Keratinocyte (primary cell): Measurements from ENCODE around the gene CTXN1. TPM values are rescaled to one million over a fixed set of nuclear protein-coding genes. Genes with fewer than 3 reads are reported as not detected.

Source experiments
- DNase-seq: peaks from one replicate; pipeline ENCODE4 v3.0.0-alpha.2; 2011; ENCODE audit warnings: low read depth, missing footprints, low spot score
- FAIRE-seq: peaks from 2 replicates; lab custom pipeline; 2011; peaks lifted over from hg19 to GRCh38; lab: Jason Lieb, UNC
- H2AFZ ChIP-seq: 2 replicates; pipeline ENCODE4 v1.6.0; 2012; ENCODE audit warnings: low read length, control low read depth, inconsistent platforms; ENCODE audit not compliant: control insufficient read depth
- H3K27ac ChIP-seq: 2 replicates; pipeline ENCODE4 v1.5.1; 2011; ENCODE audit warnings: low read length; ENCODE audit not compliant: control insufficient read depth, insufficient read depth
- H3K27me3 ChIP-seq: 3 replicates; pipeline ENCODE4 v1.6.0; 2011; ENCODE audit warnings: low read length; ENCODE audit not compliant: control insufficient read depth, insufficient read depth; ENCODE audit errors: extremely low read depth
- H3K36me3 ChIP-seq, 2 experiments: 2 replicates in 1 of 2; 3 replicates in 1 of 2; pipeline ENCODE4 v1.5.1; 2011; ENCODE audit warnings: low read length in 2 of 2, mild to moderate bottlenecking in 1 of 2; ENCODE audit not compliant: control insufficient read depth in 2 of 2, insufficient read depth in 2 of 2; ENCODE audit errors: extremely low read depth in 1 of 2
- H3K4me1 ChIP-seq: 3 replicates; pipeline ENCODE4 v1.5.1; 2011; ENCODE audit warnings: low read length; ENCODE audit not compliant: control insufficient read depth, insufficient read depth; ENCODE audit errors: extremely low read depth
- H3K4me2 ChIP-seq: 3 replicates; pipeline ENCODE4 v1.6.0; 2011; ENCODE audit warnings: low read depth, low read length; ENCODE audit not compliant: control insufficient read depth, insufficient read depth; ENCODE audit errors: extremely low read depth
- H3K4me3 ChIP-seq, 3 experiments: fragments of 200-600 bp in 1 of 3; sonication (generic) in 1 of 3; 2 replicates in 2 of 3; 3 replicates in 1 of 3; pipeline ENCODE4 v1.5.1; 2011 to 2016; ENCODE audit warnings: low read length in 3 of 3, mild to moderate bottlenecking in 3 of 3, control low read depth in 2 of 3, inconsistent platforms in 1 of 3, low read depth in 1 of 3, mixed read lengths in 1 of 3, mixed run types in 1 of 3, moderate library complexity in 1 of 3; ENCODE audit not compliant: control insufficient read depth in 2 of 3, insufficient read depth in 2 of 3; ENCODE audit errors: extremely low read depth in 1 of 3
- H3K79me2 ChIP-seq: 2 replicates; pipeline ENCODE4 v1.6.0; 2012; ENCODE audit warnings: low read length; ENCODE audit not compliant: control insufficient read depth, insufficient read depth
- H3K9ac ChIP-seq: 3 replicates; pipeline ENCODE4 v1.6.0; 2011; ENCODE audit warnings: low read length; ENCODE audit not compliant: control insufficient read depth, insufficient read depth; ENCODE audit errors: extremely low read depth
- H3K9me1 ChIP-seq: 3 replicates; pipeline ENCODE4 v1.6.0; 2011; ENCODE audit warnings: low read length; ENCODE audit not compliant: control insufficient read depth, insufficient read depth; ENCODE audit errors: extremely low read depth
- H3K9me3 ChIP-seq: 2 replicates; pipeline ENCODE4 v1.5.1; 2012; ENCODE audit warnings: low read depth, low read length; ENCODE audit not compliant: control insufficient read depth
- H4K20me1 ChIP-seq: 3 replicates; pipeline ENCODE4 v1.6.0; 2011; ENCODE audit warnings: low read length; ENCODE audit not compliant: control insufficient read depth, insufficient read depth; ENCODE audit errors: extremely low read depth
- EZH2 ChIP-seq: IDR thresholded peaks from one replicate; pipeline ENCODE4 v1.6.1; 2012; ENCODE audit warnings: inconsistent platforms, mild to moderate bottlenecking, low read length, moderate library complexity
- dilution Hi-C: fragments of 300-500 bp; cut with MboI; formaldehyde crosslinking; loops from one replicate; pipeline ENCODE4 v1.7.0; 2020; ENCODE audit warnings: low sequenced_read_pairs; ENCODE audit not compliant: extremely low pct_ligation_motif_present
- polyA plus RNA-seq, 5 experiments: library from polyadenylated mRNA; depleted of rRNA in 3 of 5; stranded (reverse) in 3 of 5; stranded (forward) in 1 of 5; unstranded in 1 of 5; fragments of >200 nt; gene quantifications; 1 replicate in 1 of 5; 2 replicates in 3 of 5; 3 replicates in 1 of 5; pipeline versions ENCODE4 v1.2.1 to v1.2.3, GENCODE V29; 2011 to 2012; ENCODE audit warnings: missing spikeins in 2 of 5, low read depth in 1 of 5, low replicate concordance in 1 of 5
- TF ChIP-seq, protein P1 (sequence below), 3 experiments: IDR thresholded peaks in 1 of 3; conservative IDR thresholded peaks in 1 of 3; optimal IDR thresholded peaks in 1 of 3; 2 replicates in 2 of 3; 3 replicates in 1 of 3; pipeline versions ENCODE3 to v1.5.1; 2011; ENCODE audit warnings: low read length in 3 of 3, mild to moderate bottlenecking in 3 of 3, moderate library complexity in 2 of 3, control low read depth in 1 of 3, inconsistent platforms in 1 of 3; ENCODE audit not compliant: insufficient read depth in 2 of 3; ENCODE audit errors: extremely low read depth in 1 of 3

The CTXN1 gene
- polyA plus RNA-seq, 1 donor (not counting 4 experiments of a cell fraction or from before 2014, with no cell fraction given), result 0.41 TPM

DNA sequence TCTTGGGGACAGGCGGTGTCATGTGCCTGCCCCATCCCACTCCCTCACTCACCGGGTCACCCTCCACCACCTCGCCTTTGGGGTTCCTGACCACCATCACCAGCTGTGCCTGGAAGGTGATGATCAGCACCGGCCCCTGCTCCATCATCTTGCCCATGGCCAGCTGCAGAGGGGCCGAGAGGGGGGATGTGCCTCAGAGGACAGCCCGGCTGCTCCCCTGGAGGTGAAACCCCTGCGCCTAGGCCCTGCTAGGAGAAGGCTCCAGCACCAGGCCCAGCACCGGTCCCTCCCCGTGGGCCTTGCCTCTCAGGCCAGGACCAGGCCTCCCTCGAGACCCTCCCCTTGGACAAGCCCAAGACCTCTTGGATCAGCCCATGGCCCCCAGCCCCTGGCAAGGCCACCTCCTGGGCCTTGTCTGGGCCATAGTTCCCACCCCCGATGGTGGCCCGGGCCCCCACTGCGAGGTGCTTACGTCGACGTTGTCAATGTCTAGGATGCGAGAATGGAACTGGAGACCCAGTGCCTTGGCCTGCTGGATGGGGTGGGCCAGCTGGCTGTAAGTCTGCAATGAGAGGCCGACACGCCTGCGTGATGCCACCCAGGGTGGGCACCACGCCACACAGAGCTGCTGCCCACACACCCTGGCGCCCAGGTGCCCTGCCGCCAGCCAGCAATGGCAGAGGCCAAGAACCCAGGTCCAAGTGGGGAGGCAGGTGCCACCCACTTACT is 1.8 kb upstream of the CTXN1 start:
- peaks cover 3% of the 10 kb centered on the region for H3K9me1 ChIP-seq
- peak overlapping the region; percentile 79 for H3K9ac ChIP-seq
- H3K4me2 ChIP-seq, result peak overlapping the region; percentile 55
- H3K4me3 ChIP-seq, result no peak overlapping the region
- dilution Hi-C loops, result no loop called here
- peaks cover 27% of the 10 kb centered on the region for H3K4me1 ChIP-seq
- FAIRE-seq, result no peak
- no peaks in the 10 kb centered on the region for H3K27me3 ChIP-seq
- no peaks in the 10 kb centered on the region for H4K20me1 ChIP-seq
- DNase-seq, result no peak
- no peak overlapping the region for H2AFZ ChIP-seq
- peaks cover 19 to 20% of the 10 kb centered on the region in 2 experiments for H3K36me3 ChIP-seq
- peak overlapping the region; percentile 92 for H3K27ac ChIP-seq
- no peak for TF ChIP-seq EZH2
- TF ChIP-seq, protein P1, sequence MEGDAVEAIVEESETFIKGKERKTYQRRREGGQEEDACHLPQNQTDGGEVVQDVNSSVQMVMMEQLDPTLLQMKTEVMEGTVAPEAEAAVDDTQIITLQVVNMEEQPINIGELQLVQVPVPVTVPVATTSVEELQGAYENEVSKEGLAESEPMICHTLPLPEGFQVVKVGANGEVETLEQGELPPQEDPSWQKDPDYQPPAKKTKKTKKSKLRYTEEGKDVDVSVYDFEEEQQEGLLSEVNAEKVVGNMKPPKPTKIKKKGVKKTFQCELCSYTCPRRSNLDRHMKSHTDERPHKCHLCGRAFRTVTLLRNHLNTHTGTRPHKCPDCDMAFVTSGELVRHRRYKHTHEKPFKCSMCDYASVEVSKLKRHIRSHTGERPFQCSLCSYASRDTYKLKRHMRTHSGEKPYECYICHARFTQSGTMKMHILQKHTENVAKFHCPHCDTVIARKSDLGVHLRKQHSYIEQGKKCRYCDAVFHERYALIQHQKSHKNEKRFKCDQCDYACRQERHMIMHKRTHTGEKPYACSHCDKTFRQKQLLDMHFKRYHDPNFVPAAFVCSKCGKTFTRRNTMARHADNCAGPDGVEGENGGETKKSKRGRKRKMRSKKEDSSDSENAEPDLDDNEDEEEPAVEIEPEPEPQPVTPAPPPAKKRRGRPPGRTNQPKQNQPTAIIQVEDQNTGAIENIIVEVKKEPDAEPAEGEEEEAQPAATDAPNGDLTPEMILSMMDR (optimal IDR thresholded peaks at IDR 0.05 in 1 of 3, IDR thresholded peaks at IDR 0.05 in 1 of 3, conservative IDR thresholded peaks at IDR 0.05 in 1 of 3; ENCODE audit: extremely low read depth in 1 of 3, insufficient read depth in 2 of 3, low read length in 3 of 3), result no peak
- no peaks in the 10 kb centered on the region for H3K9me3 ChIP-seq
- no peaks in the 10 kb centered on the region for H3K79me2 ChIP-seq

DNA sequence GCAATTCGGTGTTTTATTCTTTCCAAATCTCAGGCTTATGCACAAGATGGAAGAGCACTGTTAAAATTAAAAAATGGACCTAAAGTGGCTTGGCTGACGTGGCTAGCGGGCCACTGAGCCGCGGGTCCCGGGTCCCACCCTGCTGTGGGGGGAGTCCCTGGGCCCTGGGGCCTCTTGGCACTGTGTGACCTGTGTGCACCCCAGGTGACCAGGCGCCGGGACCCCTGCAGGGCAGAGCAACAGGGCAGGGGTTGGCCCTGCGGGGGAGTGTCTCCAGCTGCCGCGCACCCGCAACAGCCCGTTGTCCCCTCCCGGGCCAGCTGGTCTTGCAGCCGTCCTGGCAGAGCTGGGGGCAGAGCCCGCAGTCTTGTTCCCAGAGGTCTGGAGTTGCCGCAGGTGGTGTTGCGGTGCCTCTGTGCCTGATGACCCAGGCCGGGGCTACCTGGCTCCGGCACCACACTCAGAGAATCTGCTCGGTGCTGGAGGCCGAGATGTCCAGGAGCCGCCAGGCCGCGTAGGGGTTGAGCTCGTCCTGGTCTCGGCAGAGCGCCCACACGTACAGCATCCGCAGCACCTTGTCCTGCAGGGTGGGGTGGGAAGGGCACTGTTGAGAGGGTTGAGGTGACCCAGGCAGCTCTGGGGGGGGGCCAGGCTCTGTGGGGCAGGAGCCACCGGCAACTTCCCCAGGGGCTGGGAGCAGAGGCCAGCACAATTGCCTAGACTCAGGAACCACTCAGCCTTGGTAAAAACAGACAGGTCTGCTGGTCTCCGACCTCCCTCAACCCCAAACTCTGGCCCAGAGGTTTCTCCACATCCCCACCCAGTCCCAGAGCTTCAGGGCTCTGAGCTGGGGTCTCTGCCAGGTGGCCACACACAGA is 1.0 kb upstream of the CTXN1 start:
- H3K9me3 ChIP-seq, result no peaks in the 10 kb centered on the region
- FAIRE-seq, result no peak
- dilution Hi-C loops, result no loop called here
- no peak overlapping the region for H3K4me3 ChIP-seq
- H3K4me2 ChIP-seq, result no peak overlapping the region
- H3K27me3 ChIP-seq, result no peaks in the 10 kb centered on the region
- DNase-seq, result no peak
- TF ChIP-seq, protein P1 (optimal IDR thresholded peaks at IDR 0.05 in 1 of 3, IDR thresholded peaks at IDR 0.05 in 1 of 3, conservative IDR thresholded peaks at IDR 0.05 in 1 of 3; ENCODE audit: extremely low read depth in 1 of 3, insufficient read depth in 2 of 3, low read length in 3 of 3), result no peak
- TF ChIP-seq EZH2, result no peak
- peaks cover 27% of the 10 kb centered on the region for H3K4me1 ChIP-seq
- peaks cover 3% of the 10 kb centered on the region for H3K9me1 ChIP-seq
- H3K36me3 ChIP-seq, result peaks cover 15 to 16% of the 10 kb centered on the region in 2 experiments
- no peak overlapping the region for H2AFZ ChIP-seq
- H3K9ac ChIP-seq, result no peak overlapping the region
- H3K27ac ChIP-seq, result no peak overlapping the region
- no peaks in the 10 kb centered on the region for H4K20me1 ChIP-seq
- H3K79me2 ChIP-seq, result no peaks in the 10 kb centered on the region
